Measurements from ENCODE around the gene WDR27. TPM values are rescaled to one million over a fixed set of nuclear protein-coding genes. Genes with fewer than 3 reads are reported as not detected.

WDR27 gene
- total and polyA plus RNA-seq, 2 donors from 2014 or later, result 12.3 to 45.0 TPM

GRCh38 chr6:169641461-169642085 lies 60.3 kb downstream of the WDR27 start:
- intact Hi-C loops (cut with DNase I), result no loop called here

DNA sequence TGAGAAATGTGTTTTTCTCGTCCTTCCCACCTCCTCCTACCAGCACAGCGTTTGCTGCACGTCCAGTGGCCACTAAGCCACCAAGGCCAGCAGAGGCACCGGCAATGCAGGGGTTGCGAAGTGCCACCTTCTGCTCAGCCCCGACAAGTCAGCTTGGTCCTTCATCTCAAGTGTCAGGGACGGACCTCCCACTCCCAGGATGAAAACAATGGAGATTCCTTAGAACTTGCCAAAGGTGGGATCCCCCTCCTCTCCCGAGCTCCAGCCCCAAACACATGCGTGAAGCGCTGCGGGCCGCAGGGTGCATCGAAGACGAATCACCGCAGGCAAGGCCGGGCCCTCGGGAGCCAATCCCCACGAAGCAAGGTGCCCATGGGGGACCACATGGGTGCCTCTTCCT lies 60.8 kb downstream of the WDR27 start:
- intact Hi-C loops (cut with DNase I), result no loop called here
- no peak for TF ChIP-seq CTCF (IDR thresholded peaks at IDR 0.05; ENCODE audit: borderline replicate concordance, extremely low read depth, insufficient read depth)
- H3K27ac ChIP-seq (ENCODE audit: low read depth in 2 of 2, low read length in 2 of 2), result no peak overlapping the region
- no peak overlapping the region for H3K4me3 ChIP-seq (ENCODE audit: low read length in 3 of 3)
- no peaks in the 10 kb centered on the region for H3K4me1 ChIP-seq (ENCODE audit: control insufficient read depth in 2 of 3, insufficient read depth in 2 of 3, low read depth in 1 of 3, low read length in 3 of 3)
- DNase-seq (no peak), FAIRE-seq (no peak)
- H3K36me3 ChIP-seq (ENCODE audit: control insufficient read depth in 2 of 3, insufficient read depth in 3 of 3, low read length in 3 of 3), result peaks cover 5 to 6% (median 6%) of the 10 kb centered on the region in 3 donors
- H3K27me3 ChIP-seq (ENCODE audit: control insufficient read depth, insufficient read depth, low read length), result no peaks in the 10 kb centered on the region
- H3K9me3 ChIP-seq (ENCODE audit: control insufficient read depth in 2 of 3, insufficient read depth in 1 of 3, low read length in 3 of 3), result no peaks in the 10 kb centered on the region
- H3K9ac ChIP-seq (ENCODE audit: low read length in 3 of 3), result no peak overlapping the region

More at GRCh38 chr6:169641461-169642085, 60.3 kb downstream of the WDR27 start:
- Histone ChIP-seq H3K9me3 (ENCODE audit: control insufficient read depth in 2 of 3, insufficient read depth in 1 of 3, low read length in 3 of 3) (no peaks in the 10 kb centered on the region), H3K27ac (ENCODE audit: low read depth in 2 of 2, low read length in 2 of 2) (no peak overlapping the region), H3K4me1 (ENCODE audit: control insufficient read depth in 2 of 3, insufficient read depth in 2 of 3, low read depth in 1 of 3, low read length in 3 of 3) (no peaks in the 10 kb centered on the region), H3K9ac (ENCODE audit: low read length in 3 of 3) (no peak overlapping the region), H3K4me3 (ENCODE audit: low read length in 3 of 3) (no peak overlapping the region), H3K27me3 (ENCODE audit: control insufficient read depth, insufficient read depth, low read length) (no peaks in the 10 kb centered on the region), H3K36me3 (ENCODE audit: control insufficient read depth in 2 of 3, insufficient read depth in 3 of 3, low read length in 3 of 3) (peaks cover 5 to 6% (median 6%) of the 10 kb centered on the region in 3 donors)
- FAIRE-seq, result no peak
- DNase-seq, result no peak
- no peak for TF ChIP-seq CTCF (IDR thresholded peaks at IDR 0.05; ENCODE audit: borderline replicate concordance, extremely low read depth, insufficient read depth)

DNA sequence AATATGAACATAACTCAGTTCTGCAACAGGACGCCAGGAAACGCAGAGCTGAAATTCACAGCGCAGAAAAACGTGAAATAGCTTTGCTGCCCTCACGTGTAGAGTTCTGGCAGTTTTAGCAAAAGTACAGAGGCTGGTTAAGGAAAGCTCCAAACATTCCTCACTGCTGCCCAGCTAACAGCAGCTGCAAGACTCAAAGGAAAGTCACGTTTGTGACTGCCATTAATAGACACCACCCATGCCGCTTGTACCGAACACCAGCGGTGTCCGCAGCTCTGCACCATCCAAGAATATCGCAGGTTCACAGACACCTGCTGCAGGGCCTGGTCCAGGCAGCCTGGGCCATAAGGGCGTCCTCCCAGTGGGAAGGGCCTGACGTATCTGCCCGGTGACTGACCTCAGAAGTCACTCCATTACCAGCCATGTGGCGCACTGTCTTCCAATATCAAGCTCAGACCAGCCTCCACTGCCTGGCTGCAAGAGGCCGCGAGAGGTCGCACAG lies 61.4 kb downstream of the WDR27 start:
- Histone ChIP-seq H3K4me3 (ENCODE audit: low read length in 3 of 3) (no peak overlapping the region), H3K27ac (ENCODE audit: low read depth in 2 of 2, low read length in 2 of 2) (no peak overlapping the region), H3K9ac (ENCODE audit: low read length in 3 of 3) (no peak overlapping the region), H3K4me1 (ENCODE audit: control insufficient read depth in 2 of 3, insufficient read depth in 2 of 3, low read depth in 1 of 3, low read length in 3 of 3) (no peaks in the 10 kb centered on the region), H3K9me3 (ENCODE audit: control insufficient read depth in 2 of 3, insufficient read depth in 1 of 3, low read length in 3 of 3) (no peaks in the 10 kb centered on the region), H3K36me3 (ENCODE audit: control insufficient read depth in 2 of 3, insufficient read depth in 3 of 3, low read length in 3 of 3) (peaks cover 5 to 6% (median 6%) of the 10 kb centered on the region in 3 donors), H3K27me3 (ENCODE audit: control insufficient read depth, insufficient read depth, low read length) (no peaks in the 10 kb centered on the region)
- FAIRE-seq (no peak), DNase-seq (peak in 1 of 5 donors; percentile 19)
- no peak for TF ChIP-seq CTCF (IDR thresholded peaks at IDR 0.05; ENCODE audit: borderline replicate concordance, extremely low read depth, insufficient read depth)
- intact Hi-C loops (cut with DNase I), result no loop called here

All from kidney (tissue), 14 donors.